ENCODE results near the gene CYSRT1.
"Not testable (repeated sequence)": the region's sequence is repeated elsewhere in the genome, so short reads cannot be mapped to it uniquely, and the experiment has no call there.

Gene CYSRT1

GRCh38 chr9:137253717-137254623, 29.0 kb downstream of the CYSRT1 start:
- no peak for DNase-seq (ENCODE audit: low read depth)
- no peak for TF ChIP-seq CTCF (IDR thresholded peaks at IDR 0.05; ENCODE audit: low read depth, low read length, missing control alignments)

DNA sequence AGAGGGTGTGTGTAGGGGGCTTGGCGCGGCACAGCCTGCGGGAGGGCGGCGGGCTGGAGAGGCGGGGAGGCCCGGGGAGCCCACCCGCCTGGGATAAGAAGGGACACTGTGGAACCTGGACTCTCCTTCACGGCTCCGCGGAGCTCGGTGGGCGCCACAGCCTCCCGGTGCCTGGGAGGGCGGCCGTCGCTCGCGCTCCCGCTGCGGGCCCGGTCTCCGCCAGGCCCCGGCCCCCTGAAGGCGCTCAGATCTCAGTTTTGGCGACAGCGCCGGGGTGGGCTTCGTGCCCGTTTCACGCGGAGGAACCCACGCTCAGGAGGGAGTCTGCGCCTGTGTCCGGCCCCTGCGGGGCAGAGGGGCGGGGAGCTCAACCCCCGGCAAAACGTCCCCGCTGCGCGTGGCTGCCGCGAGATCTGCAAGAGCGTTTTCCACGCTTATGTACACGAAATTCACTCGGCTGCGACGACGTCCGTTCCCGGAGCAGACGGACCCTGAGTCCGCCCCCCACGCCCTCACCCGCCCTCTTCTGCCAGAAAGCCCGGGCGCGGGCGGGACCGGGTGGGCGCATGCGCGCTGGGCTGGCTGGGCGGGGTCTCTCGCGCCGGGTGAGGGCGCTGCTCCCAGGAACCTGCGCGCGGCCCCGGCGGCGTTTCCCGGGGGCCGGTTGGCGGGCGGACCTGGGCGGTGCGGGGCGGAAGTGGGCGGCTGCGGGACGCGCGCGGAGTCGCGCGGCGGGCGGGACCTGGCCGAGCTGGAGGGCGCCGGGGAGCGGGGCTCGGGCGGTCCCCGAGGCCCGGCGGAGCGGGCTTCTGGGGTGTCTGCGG, 29.9 kb downstream of the CYSRT1 start, which contains the start of gene NELFB:
Gene NELFB, plus strand, starts transcription at position 704 of the 824 bp plus-strand sequence.
- peak within 1 kb of the TSS; percentile 89 for H3K4me3 ChIP-seq (ENCODE audit: low read depth, low read length)
- no peak for TF ChIP-seq CTCF (IDR thresholded peaks at IDR 0.05; ENCODE audit: low read depth, low read length, missing control alignments)
- peak; percentile 40 for DNase-seq (ENCODE audit: low read depth)

More at GRCh38 chr9:137253717-137254623, 29.0 kb downstream of the CYSRT1 start:
- H3K4me3 ChIP-seq (ENCODE audit: low read depth, low read length) = peak overlapping the region; percentile 89

- no peak for DNase-seq (ENCODE audit: low read depth)
- H3K4me3 ChIP-seq (ENCODE audit: low read depth, low read length) = peak overlapping the region; percentile 89
- TF ChIP-seq CTCF (IDR thresholded peaks at IDR 0.05; ENCODE audit: low read depth, low read length, missing control alignments) = no peak
Measured at GRCh38 chr9:137255448-137256114, 30.6 kb downstream of the CYSRT1 start.

GRCh38 chr9:137256362-137256761, 31.4 kb downstream of the CYSRT1 start:
- H3K4me3 ChIP-seq (ENCODE audit: low read depth, low read length) = peak overlapping the region; percentile 89
- DNase-seq (ENCODE audit: low read depth) = no peak
- TF ChIP-seq CTCF (IDR thresholded peaks at IDR 0.05; ENCODE audit: low read depth, low read length, missing control alignments) = no peak

DNA sequence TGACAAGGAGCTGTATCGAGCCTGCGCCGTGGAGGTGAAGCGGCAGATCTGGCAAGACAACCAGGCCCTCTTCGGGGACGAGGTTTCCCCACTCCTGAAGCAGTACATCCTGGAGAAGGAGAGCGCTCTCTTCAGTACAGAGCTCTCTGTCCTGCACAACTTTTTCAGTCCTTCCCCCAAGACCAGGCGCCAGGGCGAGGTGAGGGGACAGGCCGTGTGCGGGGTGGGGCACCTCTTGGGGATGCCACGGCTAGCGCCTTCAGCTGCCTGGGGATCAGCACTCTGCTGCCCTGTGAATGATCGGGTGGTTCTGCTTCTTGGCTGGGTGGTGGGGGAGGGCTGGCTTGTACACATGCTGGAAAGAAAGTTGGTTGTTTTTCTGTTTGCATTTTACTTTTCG, 31.9 kb downstream of the CYSRT1 start:
- no peak for TF ChIP-seq CTCF (IDR thresholded peaks at IDR 0.05; ENCODE audit: low read depth, low read length, missing control alignments)
- no peak overlapping the region for H3K4me3 ChIP-seq (ENCODE audit: low read depth, low read length)
- no peak for DNase-seq (ENCODE audit: low read depth)

GRCh38 chr9:137262173-137262908, 37.4 kb downstream of the CYSRT1 start:
- not testable (repeated sequence) for DNase-seq (ENCODE audit: low read depth); H3K4me3 ChIP-seq (ENCODE audit: low read depth, low read length)
- TF ChIP-seq CTCF (IDR thresholded peaks at IDR 0.05; ENCODE audit: low read depth, low read length, missing control alignments) = peak; percentile 24
